NCI-H524 treated with DMSO at 0.1 percent for 48 hours (cell line): Measurements from ENCODE around the gene SLC22A24.
"Not testable (repeated sequence)": the region's sequence is repeated elsewhere in the genome, so short reads cannot be mapped to it uniquely, and the experiment has no call there.

Experiments used
- DNase-seq: peaks from one replicate; lab custom pipeline; 2025; lab: John Stamatoyannopoulos, UW

Gene SLC22A24

GRCh38 chr11:63144121-63144520, at the start of gene SLC22A24:
TSS of gene SLC22A24 (minus strand) at chr11:63144221. CDS start at chr11:63143779, 442 bp downstream.
- no peak for DNase-seq

- DNase-seq: no peak
Measured at GRCh38 chr11:63180536-63180935, 36.5 kb upstream of the SLC22A24 start.

- no peak for DNase-seq
Measured at GRCh38 chr11:63179432-63180041, 35.5 kb upstream of the SLC22A24 start.

GRCh38 chr11:63177872-63178271, 33.9 kb upstream of the SLC22A24 start:
- DNase-seq: no peak

- DNase-seq: no peak
Measured at GRCh38 chr11:63165706-63166310, 21.8 kb upstream of the SLC22A24 start.

GRCh38 chr11:63155794-63156193, 11.8 kb upstream of the SLC22A24 start:
- no peak for DNase-seq

- DNase-seq: no peak
Measured at GRCh38 chr11:63146581-63146980, 2.6 kb upstream of the SLC22A24 start.

- DNase-seq: no peak
Measured at GRCh38 chr11:63142459-63142858, 1.6 kb downstream of the SLC22A24 start.

- no peak for DNase-seq
Measured at GRCh38 chr11:63132985-63133775, 10.8 kb downstream of the SLC22A24 start.

- DNase-seq: no peak
Measured at GRCh38 chr11:63099555-63099954, 44.5 kb downstream of the SLC22A24 start.

- DNase-seq: no peak
Measured at GRCh38 chr11:63080682-63081081, 63.3 kb downstream of the SLC22A24 start.

GRCh38 chr11:63046203-63046602, 97.8 kb downstream of the SLC22A24 start:
- not testable (repeated sequence) for DNase-seq

- no peak for DNase-seq
Measured at GRCh38 chr11:63042596-63042995, 101.4 kb downstream of the SLC22A24 start.

- DNase-seq: no peak
Measured at GRCh38 chr11:63032457-63032856, 111.6 kb downstream of the SLC22A24 start.
